CD4-positive, alpha-beta T cell (primary cell): Measurements from ENCODE around the gene PSMD8. TPM values are rescaled to one million over a fixed set of nuclear protein-coding genes. Genes with fewer than 3 reads are reported as not detected.

Source experiments
- ATAC-seq: fragments of 200-7000 bp; cut with Tn5 transposase; one replicate; pipeline ENCODE4 v1.10.0; 2022; ENCODE audit warnings: mild to moderate bottlenecking; ENCODE audit not compliant: poor library complexity
- CTCF ChIA-PET: fragments of 350-600 bp; sonication (Branson Sonifier 250); formaldehyde crosslinking; loops from one replicate; lab custom pipeline; 2021; ENCODE audit warnings: antibody characterized with exemption, inconsistent platforms; lab: Charles Lee
- POLR2A ChIA-PET: fragments of 350-600 bp; sonication (Branson Sonifier 250); formaldehyde crosslinking; loops from one replicate; lab custom pipeline; 2021; ENCODE audit warnings: antibody characterized with exemption, inconsistent platforms; lab: Charles Lee
- DNase-seq, 14 experiments: peaks; one replicate each; pipeline ENCODE4 v3.0.0-alpha.2; 2013 to 2020; ENCODE audit warnings: mixed read lengths in 2 of 14
- H3K27ac ChIP-seq, 2 donors: one replicate each; pipeline versions ENCODE4 v1.5.1 to v1.7.0; 2013; ENCODE audit warnings: low read length in 2 of 2, low read depth in 1 of 2, mild to moderate bottlenecking in 1 of 2
- H3K27me3 ChIP-seq, 2 experiments: 1 replicate in 1 of 2; 2 replicates in 1 of 2; pipeline versions ENCODE4 v1.6.1 to v1.7.0; 2013; ENCODE audit warnings: low read length in 2 of 2, control low read depth in 1 of 2, mild to moderate bottlenecking in 1 of 2, moderate library complexity in 1 of 2; ENCODE audit not compliant: insufficient read depth in 2 of 2, control insufficient read depth in 1 of 2
- H3K36me3 ChIP-seq: one replicate; pipeline ENCODE4 v1.6.1; 2013; ENCODE audit warnings: low read length, control low read depth; ENCODE audit not compliant: insufficient read depth
- H3K4me1 ChIP-seq: one replicate; pipeline ENCODE4 v1.6.1; 2013; ENCODE audit warnings: low read length, control low read depth; ENCODE audit not compliant: insufficient read depth
- H3K4me3 ChIP-seq: one replicate; pipeline ENCODE4 v1.5.1; 2013; ENCODE audit warnings: mild to moderate bottlenecking, low read length, moderate library complexity
- H3K9me3 ChIP-seq, 2 experiments: 1 replicate in 1 of 2; 2 replicates in 1 of 2; pipeline versions ENCODE4 v1.6.1 to v1.7.0; 2013; ENCODE audit warnings: low read length in 2 of 2, mild to moderate bottlenecking in 2 of 2, control low read depth in 1 of 2, moderate library complexity in 1 of 2; ENCODE audit not compliant: control insufficient read depth in 1 of 2, insufficient read depth in 1 of 2
- H3K27ac Mint-ChIP-seq: one replicate; pipeline ENCODE4 v1.8.0; 2020; ENCODE audit warnings: mixed read lengths
- H3K27me3 Mint-ChIP-seq: one replicate; pipeline ENCODE4 v1.8.0; 2021; ENCODE audit warnings: mixed read lengths
- H3K36me3 Mint-ChIP-seq: one replicate; pipeline ENCODE4 v1.8.0; 2021; ENCODE audit warnings: low read depth, mixed read lengths
- H3K4me1 Mint-ChIP-seq: one replicate; pipeline ENCODE4 v1.8.0; 2021; ENCODE audit warnings: low read depth, mixed read lengths
- H3K4me3 Mint-ChIP-seq: one replicate; pipeline ENCODE4 v1.8.0; 2020; ENCODE audit warnings: mild to moderate bottlenecking, mixed read lengths
- H3K9me3 Mint-ChIP-seq: one replicate; pipeline ENCODE4 v1.8.0; 2020; ENCODE audit warnings: mixed read lengths
- intact Hi-C, 2 experiments: fragments of 100-400 bp; cut with DNase I in 1 of 2; cut with micrococcal nuclease in 1 of 2; formaldehyde crosslinking; loops; one replicate each; pipeline versions ENCODE4 v1.15.1 to v1.9.0; 2023 to 2025; cut with DNase I, micrococcal nuclease
- total RNA-seq, 174 experiments: library from RNA in 2 of 174; stranded (reverse) in 2 of 174; gene quantifications; one replicate each; pipeline ENCODE4 v1.2.3 and lab custom pipeline; 2021 to 2026
- TF ChIP-seq, protein P1 (sequence below): fragments of 200-600 bp; IDR thresholded peaks from one replicate; pipeline ENCODE4 v1.8.0; 2022; ENCODE audit warnings: antibody characterized with exemption, mild to moderate bottlenecking

The PSMD8 gene
- total RNA-seq, 2 experiments from 2014 or later = 61.2 to 64.4 TPM

DNA sequence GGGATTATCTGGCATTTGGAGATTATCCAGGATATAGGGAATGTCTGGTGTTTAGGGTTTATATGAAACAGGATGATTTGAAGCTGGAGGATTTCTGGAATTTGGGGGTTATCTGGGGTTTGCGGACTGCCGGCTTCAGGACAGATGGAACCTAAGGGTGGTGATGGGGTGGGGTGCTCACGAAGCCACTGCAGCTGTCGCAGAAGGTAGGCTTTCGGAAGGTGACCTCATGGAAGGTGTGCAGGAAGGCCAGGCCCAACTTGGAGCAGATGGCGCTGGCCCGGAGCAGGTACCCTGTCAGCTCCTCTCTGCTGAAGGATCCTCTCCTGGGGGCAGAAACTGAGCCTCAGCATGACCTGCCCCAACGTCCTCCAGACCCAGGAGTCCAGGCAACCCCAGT, 38.1 kb downstream of the PSMD8 start:
- POLR2A ChIA-PET = interaction anchor here (0.6 to 1.9 kb wide), 2 partner anchors 9 to 861 kb away, joined by 3 to 5 read pairs; partner anchors contain the start of gene FAM98C

DNA sequence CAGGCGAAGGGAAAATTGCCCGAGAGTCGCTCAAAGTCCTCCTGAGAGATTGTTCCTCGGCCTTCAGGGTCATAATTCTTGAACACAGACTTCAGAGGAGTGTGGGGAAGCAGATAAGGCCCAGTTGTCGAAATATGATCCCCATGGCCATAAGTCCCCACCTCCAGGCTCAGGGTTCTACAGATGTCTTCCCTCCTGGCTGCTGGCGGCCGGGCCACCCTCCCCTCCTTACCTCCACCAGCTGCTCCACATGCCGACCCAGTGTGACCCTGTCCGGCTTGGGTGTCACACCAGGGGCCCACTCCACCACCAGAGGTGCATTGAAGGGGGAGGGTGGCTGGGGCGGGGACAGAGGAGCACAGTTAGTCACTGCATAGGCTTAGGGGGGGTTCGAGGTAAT, 38.6 kb downstream of the PSMD8 start:
- Mint-ChIP-seq H3K27ac (no peak overlapping the region), H3K36me3 (peaks cover 1% of the 10 kb centered on the region), H3K27me3 (no peaks in the 10 kb centered on the region), H3K4me1 (peaks cover 15% of the 10 kb centered on the region), H3K9me3 (no peaks in the 10 kb centered on the region), H3K4me3 (no peak overlapping the region)
- DNase-seq (no peak), ATAC-seq (no peak)
- POLR2A ChIA-PET = interaction anchor here (1.9 kb wide), 1 partner anchor 10 kb away, joined by 5 read pairs; the partner anchor contains the start of gene FAM98C
- peaks cover 7% of the 10 kb centered on the region for H3K36me3 ChIP-seq
- CTCF ChIA-PET = no interaction called here
- no peak overlapping the region for H3K27ac ChIP-seq
- H3K9me3 ChIP-seq = no peaks in the 10 kb centered on the region
- H3K27me3 ChIP-seq = no peaks in the 10 kb centered on the region
- TF ChIP-seq, protein P1, sequence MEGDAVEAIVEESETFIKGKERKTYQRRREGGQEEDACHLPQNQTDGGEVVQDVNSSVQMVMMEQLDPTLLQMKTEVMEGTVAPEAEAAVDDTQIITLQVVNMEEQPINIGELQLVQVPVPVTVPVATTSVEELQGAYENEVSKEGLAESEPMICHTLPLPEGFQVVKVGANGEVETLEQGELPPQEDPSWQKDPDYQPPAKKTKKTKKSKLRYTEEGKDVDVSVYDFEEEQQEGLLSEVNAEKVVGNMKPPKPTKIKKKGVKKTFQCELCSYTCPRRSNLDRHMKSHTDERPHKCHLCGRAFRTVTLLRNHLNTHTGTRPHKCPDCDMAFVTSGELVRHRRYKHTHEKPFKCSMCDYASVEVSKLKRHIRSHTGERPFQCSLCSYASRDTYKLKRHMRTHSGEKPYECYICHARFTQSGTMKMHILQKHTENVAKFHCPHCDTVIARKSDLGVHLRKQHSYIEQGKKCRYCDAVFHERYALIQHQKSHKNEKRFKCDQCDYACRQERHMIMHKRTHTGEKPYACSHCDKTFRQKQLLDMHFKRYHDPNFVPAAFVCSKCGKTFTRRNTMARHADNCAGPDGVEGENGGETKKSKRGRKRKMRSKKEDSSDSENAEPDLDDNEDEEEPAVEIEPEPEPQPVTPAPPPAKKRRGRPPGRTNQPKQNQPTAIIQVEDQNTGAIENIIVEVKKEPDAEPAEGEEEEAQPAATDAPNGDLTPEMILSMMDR = no peak
- intact Hi-C loops = no loop called here
- H3K4me1 ChIP-seq = peaks cover 10% of the 10 kb centered on the region
- no peak overlapping the region for H3K4me3 ChIP-seq

More for the DNA sequence above, 38.1 kb downstream of the PSMD8 start:
- Histone ChIP-seq H3K27ac (no peak overlapping the region), H3K4me1 (peaks cover 5% of the 10 kb centered on the region), H3K4me3 (no peak overlapping the region), H3K27me3 (no peaks in the 10 kb centered on the region), H3K36me3 (peaks cover 9% of the 10 kb centered on the region), H3K9me3 (no peaks in the 10 kb centered on the region)
- H3K4me1 Mint-ChIP-seq = peaks cover 10% of the 10 kb centered on the region
- ATAC-seq (no peak), DNase-seq (no peak)
- no peaks in the 10 kb centered on the region for H3K27me3 Mint-ChIP-seq
- intact Hi-C loops = no loop called here
- H3K27ac Mint-ChIP-seq = no peak overlapping the region
- H3K4me3 Mint-ChIP-seq = no peak overlapping the region
- H3K9me3 Mint-ChIP-seq = no peaks in the 10 kb centered on the region
- TF ChIP-seq, protein P1 = no peak
- CTCF ChIA-PET = no interaction called here
- peaks cover 6% of the 10 kb centered on the region for H3K36me3 Mint-ChIP-seq

DNA sequence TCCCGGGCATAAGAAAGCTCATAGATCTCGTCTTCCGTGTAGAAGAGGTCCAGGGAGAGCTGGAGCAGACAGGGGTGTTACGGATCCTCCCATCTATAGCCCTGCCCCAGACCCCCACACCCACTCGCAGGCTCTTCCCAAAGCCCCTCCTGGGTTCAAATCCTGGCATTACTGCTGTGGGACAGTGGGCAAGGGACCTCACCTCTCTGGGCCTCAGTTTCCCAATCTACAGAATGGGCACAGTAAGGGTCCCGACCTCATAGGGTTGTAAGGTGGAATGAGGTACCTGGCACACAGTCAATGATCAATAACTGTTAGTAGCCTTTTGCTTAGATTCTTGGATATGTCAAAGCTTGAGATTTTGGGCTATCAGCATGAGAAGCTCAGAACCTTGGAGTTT, 39.0 kb downstream of the PSMD8 start:
- no peaks in the 10 kb centered on the region for H3K36me3 Mint-ChIP-seq
- no peak overlapping the region for H3K27ac ChIP-seq
- H3K27ac Mint-ChIP-seq = no peak overlapping the region
- no peak overlapping the region for H3K4me3 Mint-ChIP-seq
- H3K27me3 ChIP-seq = no peaks in the 10 kb centered on the region
- no peaks in the 10 kb centered on the region for H3K9me3 ChIP-seq
- H3K4me1 ChIP-seq = peaks cover 14% of the 10 kb centered on the region
- TF ChIP-seq, protein P1 = no peak
- POLR2A ChIA-PET = interaction anchor here (1.9 kb wide), 1 partner anchor 10 kb away, joined by 5 read pairs; the partner anchor contains the start of gene FAM98C
- no peaks in the 10 kb centered on the region for H3K27me3 Mint-ChIP-seq
- peaks cover 6% of the 10 kb centered on the region for H3K36me3 ChIP-seq
- CTCF ChIA-PET = no interaction called here
- ATAC-seq (no peak), DNase-seq (no peak)
- no peak overlapping the region for H3K4me3 ChIP-seq
- no peaks in the 10 kb centered on the region for H3K9me3 Mint-ChIP-seq
- H3K4me1 Mint-ChIP-seq = peaks cover 19% of the 10 kb centered on the region
- intact Hi-C loops = no loop called here
